Fibroblast of lung (primary cell): ENCODE data around the gene CXCR1. TPM values are rescaled to one million over a fixed set of nuclear protein-coding genes. Genes with fewer than 3 reads are reported as not detected.
A peak's percentile ranks its signal among the peaks of the same experiment; 100 is the strongest.

Experiments used
- DNase-seq, 2 donors: peaks; one replicate each; pipeline versions ENCODE4 v3.0.0 to v3.0.0-alpha.2; 2010; ENCODE audit warnings: low read depth in 2 of 2
- H2AFZ ChIP-seq: 2 replicates; pipeline ENCODE4 v1.5.1; 2012; ENCODE audit warnings: low read length, control low read depth, inconsistent platforms
- H3K27ac ChIP-seq: 2 replicates; pipeline ENCODE4 v1.5.1; 2011; ENCODE audit warnings: low read length, control low read depth; ENCODE audit not compliant: insufficient read depth
- H3K27me3 ChIP-seq: 2 replicates; pipeline ENCODE4 v1.5.1; 2011; ENCODE audit warnings: mild to moderate bottlenecking, low read length; ENCODE audit not compliant: control insufficient read depth, insufficient read depth
- H3K36me3 ChIP-seq: 2 replicates; pipeline ENCODE4 v1.5.1; 2011; ENCODE audit warnings: low read length; ENCODE audit not compliant: control insufficient read depth, insufficient read depth
- H3K4me1 ChIP-seq: 2 replicates; pipeline ENCODE4 v1.5.1; 2011; ENCODE audit warnings: low read length; ENCODE audit not compliant: control insufficient read depth, insufficient read depth; ENCODE audit errors: extremely low read depth
- H3K4me2 ChIP-seq: 2 replicates; pipeline ENCODE4 v1.5.1; 2011; ENCODE audit warnings: low read length, control low read depth; ENCODE audit not compliant: insufficient read depth; ENCODE audit errors: extremely low read depth
- H3K4me3 ChIP-seq, 4 experiments: fragments of 200-600 bp in 1 of 4; sonication (generic) in 1 of 4; replicated peaks in 1 of 4; 2 replicates each; pipeline ENCODE4 v1.5.1; 2011 to 2016; ENCODE audit warnings: low read length in 4 of 4, low read depth in 3 of 4, mild to moderate bottlenecking in 3 of 4, control low read depth in 2 of 4, inconsistent platforms in 1 of 4, mixed read lengths in 1 of 4; ENCODE audit not compliant: insufficient read depth in 1 of 4; ENCODE audit errors: control extremely low read depth in 1 of 4
- H3K79me2 ChIP-seq: 2 replicates; pipeline ENCODE4 v1.5.1; 2012; ENCODE audit warnings: mild to moderate bottlenecking, low read length, inconsistent platforms; ENCODE audit not compliant: control insufficient read depth, insufficient read depth
- H3K9ac ChIP-seq: 2 replicates; pipeline ENCODE4 v1.5.1; 2011; ENCODE audit warnings: mild to moderate bottlenecking, low read length, control low read depth; ENCODE audit not compliant: insufficient read depth
- H3K9me3 ChIP-seq: 2 replicates; pipeline ENCODE4 v1.5.1; 2012; ENCODE audit warnings: low read depth, low read length; ENCODE audit not compliant: control insufficient read depth, insufficient read depth
- H4K20me1 ChIP-seq: 2 replicates; pipeline ENCODE4 v1.5.1; 2011; ENCODE audit warnings: low read length; ENCODE audit not compliant: control insufficient read depth, insufficient read depth; ENCODE audit errors: extremely low read depth
- CTCF ChIP-seq, 2 donors: IDR thresholded peaks in 1 of 2; conservative IDR thresholded peaks in 1 of 2; 1 replicate in 1 of 2; 2 replicates in 1 of 2; pipeline ENCODE4 v1.5.1; 2011 to 2012; ENCODE audit warnings: low read length in 2 of 2, control low read depth in 1 of 2, inconsistent platforms in 1 of 2, low read depth in 1 of 2, mild to moderate bottlenecking in 1 of 2
- EZH2 ChIP-seq: IDR thresholded peaks from 2 replicates; pipeline ENCODE4 v1.5.1; 2012; ENCODE audit warnings: low read length, control low read depth, mild to moderate bottlenecking; ENCODE audit errors: missing control alignments
- polyA minus RNA-seq: library from RNA; depleted of rRNA, polyadenylated mRNA; stranded (reverse); fragments of >200 nt; gene quantifications from 2 replicates; pipeline ENCODE4 v1.2.3, GENCODE V29; 2011; ENCODE audit warnings: low replicate concordance
- polyA plus RNA-seq, 2 donors: library from polyadenylated mRNA; depleted of rRNA in 1 of 2; stranded (reverse) in 1 of 2; unstranded in 1 of 2; fragments of >200 nt; gene quantifications; 2 replicates each; pipeline ENCODE4 v1.2.1, GENCODE V29; 2011 to 2012; ENCODE audit warnings: missing spikeins in 1 of 2
- total RNA-seq: library from RNA; depleted of rRNA; stranded (reverse); fragments of >200 nt; gene quantifications from 2 replicates; pipeline ENCODE4 v1.2.1, GENCODE V29; 2014

Gene CXCR1
- total RNA-seq (not detected in 2 replicates), polyA plus RNA-seq (not detected in 2 replicates), polyA minus RNA-seq (not detected in 2 replicates)
- polyA plus RNA-seq (2012): not detected in 2 replicates

- no peaks in the 10 kb centered on the region for H4K20me1 ChIP-seq
- H3K4me2 ChIP-seq: no peak within 1 kb of the TSS
- no peaks in the 10 kb centered on the region for H3K36me3 ChIP-seq
- no peaks in the 10 kb centered on the region for H3K4me1 ChIP-seq
- H3K9ac ChIP-seq: no peak within 1 kb of the TSS
- TF ChIP-seq EZH2 (no peak), CTCF (conservative IDR thresholded peaks at IDR 0.05 in 1 of 2, IDR thresholded peaks at IDR 0.05 in 1 of 2; ENCODE audit: low read depth in 1 of 2, low read length in 2 of 2) (no peak)
- H2AFZ ChIP-seq: no peak within 1 kb of the TSS
- H3K27ac ChIP-seq: no peak within 1 kb of the TSS
- no peak within 1 kb of the TSS for H3K4me3 ChIP-seq
- DNase-seq: no peak
- H3K9me3 ChIP-seq: no peaks in the 10 kb centered on the region
- H3K27me3 ChIP-seq: peaks cover 18% of the 10 kb centered on the region
- no peaks in the 10 kb centered on the region for H3K79me2 ChIP-seq
These were observed at the start of gene CXCR1 for GRCh38 chr2:218166791-218167190. Gene CXCR1, minus strand, starts transcription at chr2:218166962. Its CDS starts 1,751 bp downstream, at chr2:218165211.

DNA sequence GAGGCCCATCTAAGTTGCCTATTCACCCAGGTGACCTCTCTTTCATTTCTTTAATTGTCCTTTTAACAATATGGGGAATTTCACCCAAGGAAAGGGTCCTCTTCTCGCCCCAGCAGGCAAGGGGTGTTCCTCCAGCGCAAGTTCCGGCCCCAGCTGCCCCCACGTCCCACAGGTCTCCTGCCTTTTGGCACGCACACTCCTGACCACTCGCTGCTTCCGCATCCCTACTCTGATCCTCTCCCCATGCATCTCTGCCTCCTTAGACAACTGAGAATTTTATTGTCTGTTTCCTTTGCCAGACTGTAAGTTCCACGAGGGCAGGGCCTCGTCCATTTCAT lies 49.5 kb upstream of the CXCR1 start:
- DNase-seq: no peak
- H3K36me3 ChIP-seq: peaks cover 3% of the 10 kb centered on the region
- peak overlapping the region; percentile 97 for H2AFZ ChIP-seq
- H3K4me2 ChIP-seq: peak overlapping the region; percentile 89
- H3K9ac ChIP-seq: peak overlapping the region; percentile 89
- peak overlapping the region; percentile 95 for H3K27ac ChIP-seq
- no peaks in the 10 kb centered on the region for H3K27me3 ChIP-seq
- no peak for TF ChIP-seq CTCF (conservative IDR thresholded peaks at IDR 0.05 in 1 of 2, IDR thresholded peaks at IDR 0.05 in 1 of 2; ENCODE audit: low read depth in 1 of 2, low read length in 2 of 2)
- TF ChIP-seq EZH2: no peak
- H3K4me3 ChIP-seq: peak overlapping the region; percentile 77 to 95 (median 83)
- peaks cover 5% of the 10 kb centered on the region for H3K4me1 ChIP-seq
- H3K9me3 ChIP-seq: no peaks in the 10 kb centered on the region
- H4K20me1 ChIP-seq: peaks cover 4% of the 10 kb centered on the region
- peaks cover 42% of the 10 kb centered on the region for H3K79me2 ChIP-seq

DNA sequence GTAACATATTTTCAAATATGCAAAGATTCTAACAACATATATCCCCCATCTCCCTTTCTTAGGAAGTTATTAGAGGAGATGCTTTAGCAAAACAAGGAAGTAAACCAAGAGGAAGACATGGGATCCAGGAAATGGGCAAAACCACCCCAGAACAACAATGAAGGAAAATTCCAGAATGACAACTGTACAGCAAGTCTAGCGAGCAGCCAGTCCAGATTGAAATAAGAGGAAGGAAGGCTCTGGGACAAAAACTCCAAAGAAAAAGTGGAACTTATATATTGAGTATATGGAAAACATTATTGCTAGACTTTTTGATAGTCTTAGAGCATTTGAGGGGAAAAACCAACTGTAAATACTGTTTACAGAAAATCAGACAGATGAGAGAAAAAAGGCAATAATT lies 47.4 kb upstream of the CXCR1 start:
- H3K79me2 ChIP-seq: peaks cover 20% of the 10 kb centered on the region
- no peaks in the 10 kb centered on the region for H3K9me3 ChIP-seq
- DNase-seq: no peak
- peaks cover 4% of the 10 kb centered on the region for H3K4me1 ChIP-seq
- no peaks in the 10 kb centered on the region for H3K36me3 ChIP-seq
- H3K9ac ChIP-seq: no peak overlapping the region
- H2AFZ ChIP-seq: no peak overlapping the region
- H3K27ac ChIP-seq: no peak overlapping the region
- H3K27me3 ChIP-seq: no peaks in the 10 kb centered on the region
- TF ChIP-seq EZH2: no peak
- no peak for TF ChIP-seq CTCF (conservative IDR thresholded peaks at IDR 0.05 in 1 of 2, IDR thresholded peaks at IDR 0.05 in 1 of 2; ENCODE audit: low read depth in 1 of 2, low read length in 2 of 2)
- H4K20me1 ChIP-seq: no peaks in the 10 kb centered on the region
- H3K4me2 ChIP-seq: no peak overlapping the region
- H3K4me3 ChIP-seq: no peak overlapping the region
